HG02852 (cell line): Measurements from ENCODE around the gene POM121C.
"Not testable (repeated sequence)": the region's sequence is repeated elsewhere in the genome, so short reads cannot be mapped to it uniquely, and the experiment has no call there.

Experiments used
- ATAC-seq: cut with Tn5 transposase; IDR thresholded peaks from one replicate; pipeline ENCODE4 v1.9.1; 2021; ENCODE audit warnings: mild to moderate bottlenecking, moderate library complexity; ENCODE audit not compliant: unreplicated experiment

Gene POM121C

GRCh38 chr7:75439000-75439399, 47.1 kb downstream of the POM121C start:
- not testable (repeated sequence) for ATAC-seq

- ATAC-seq: not testable (repeated sequence)
These were observed 62.6 kb downstream of the POM121C start for GRCh38 chr7:75423481-75423880.

DNA sequence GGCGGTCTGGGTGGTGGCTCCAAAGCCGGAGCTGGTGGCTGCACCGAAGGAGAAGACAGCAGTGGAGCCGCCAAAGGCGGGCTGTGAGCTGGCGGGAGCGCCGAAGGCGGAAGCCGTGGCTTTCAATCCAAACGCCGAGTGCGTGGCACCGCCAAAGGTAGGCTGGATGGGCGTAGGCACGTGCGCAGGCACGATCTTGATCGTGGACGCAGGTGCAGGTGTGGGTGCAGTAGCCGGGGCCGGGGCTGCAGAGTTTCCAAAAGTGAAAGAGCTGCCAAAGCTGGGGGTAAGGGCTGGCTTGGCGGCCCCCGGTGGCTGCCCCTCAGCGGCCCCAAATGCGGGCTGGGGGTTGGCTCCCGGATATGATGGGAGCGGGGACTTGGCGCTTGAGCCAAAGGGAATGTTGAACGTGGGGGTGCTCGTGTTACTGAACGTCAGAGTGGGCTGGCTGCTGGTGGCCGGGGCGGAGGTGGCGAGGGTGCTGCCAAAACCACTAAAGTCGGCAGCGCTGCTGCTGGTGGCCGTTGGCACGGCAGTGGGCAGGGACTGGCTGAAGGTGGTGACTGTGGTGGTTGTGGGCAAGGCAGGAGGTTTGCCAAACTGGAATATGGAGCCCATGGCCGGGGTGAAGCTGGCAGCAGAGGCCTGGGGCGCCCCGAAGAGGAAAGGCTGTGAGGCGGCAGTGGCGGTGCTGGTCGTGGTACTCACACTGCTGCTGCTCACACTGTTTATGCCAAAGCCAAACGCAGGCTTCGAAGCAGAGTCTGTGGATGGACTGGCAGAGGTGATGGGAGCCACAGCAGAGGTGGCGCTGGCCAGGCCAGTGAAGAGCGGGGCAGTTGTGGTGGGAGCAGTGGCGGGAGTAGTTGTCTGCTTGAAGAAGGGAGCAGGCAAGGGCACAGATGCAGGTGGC, 64.0 kb downstream of the POM121C start:
- not testable (repeated sequence) for ATAC-seq

DNA sequence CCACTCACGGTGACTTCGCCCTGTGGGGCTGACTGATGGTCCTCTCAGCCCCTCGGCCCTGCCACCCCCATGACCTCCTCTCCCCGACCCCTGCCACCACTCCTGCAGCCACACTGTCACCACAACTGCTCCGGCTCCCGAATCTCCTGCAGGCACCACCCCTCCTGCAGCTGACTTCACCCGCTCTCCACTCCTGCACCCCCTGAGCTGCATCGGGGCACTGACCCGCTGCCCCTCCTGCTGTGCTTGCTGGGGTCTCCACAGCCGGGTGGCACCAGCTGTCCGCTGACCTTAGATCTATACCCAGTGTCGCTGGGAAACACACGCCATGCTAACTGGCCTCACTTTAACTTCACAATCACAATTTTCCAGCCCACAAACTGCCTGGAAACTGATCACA, 65.9 kb downstream of the POM121C start:
- ATAC-seq: not testable (repeated sequence)

DNA sequence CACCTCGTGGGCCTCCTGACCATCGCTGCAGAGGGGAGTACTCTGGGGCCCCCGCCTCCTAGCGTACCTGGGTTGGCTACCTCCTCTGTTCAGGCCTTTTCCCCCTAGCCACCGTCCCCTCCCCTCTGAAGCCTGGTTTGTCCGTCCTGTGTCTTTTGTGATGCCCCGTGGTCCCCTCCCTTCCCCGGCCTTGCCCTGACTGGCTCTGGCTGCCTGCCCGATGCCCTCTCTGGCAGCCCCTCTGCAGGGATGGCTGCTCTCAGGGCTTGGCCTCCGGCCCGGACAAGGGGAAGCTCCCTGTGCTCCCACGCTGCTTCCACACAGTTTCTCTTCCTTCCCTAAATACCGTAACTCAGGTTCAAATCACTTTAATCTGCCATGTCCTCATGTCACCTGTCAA, 66.4 kb downstream of the POM121C start:
- not testable (repeated sequence) for ATAC-seq

DNA sequence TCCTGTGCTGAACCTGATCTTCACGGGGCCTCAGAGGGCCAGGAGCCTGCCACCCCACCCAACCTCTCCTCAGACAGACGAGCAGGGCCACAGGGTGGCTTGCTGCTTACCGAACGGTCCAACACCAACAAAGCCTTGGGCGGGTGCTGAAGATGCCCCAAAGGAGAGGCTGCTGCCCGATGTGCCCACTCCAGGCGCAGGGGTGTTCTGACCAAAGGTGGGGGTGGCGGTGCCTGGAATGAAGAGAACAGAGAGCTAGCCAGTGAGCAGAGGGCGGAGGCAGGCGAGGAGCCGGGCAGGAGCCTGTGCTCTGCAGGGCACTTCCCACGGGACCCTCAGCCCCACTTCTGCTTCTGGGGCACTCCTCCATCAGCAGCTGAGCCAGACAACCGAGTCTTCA, 66.9 kb downstream of the POM121C start:
- ATAC-seq: not testable (repeated sequence)

DNA sequence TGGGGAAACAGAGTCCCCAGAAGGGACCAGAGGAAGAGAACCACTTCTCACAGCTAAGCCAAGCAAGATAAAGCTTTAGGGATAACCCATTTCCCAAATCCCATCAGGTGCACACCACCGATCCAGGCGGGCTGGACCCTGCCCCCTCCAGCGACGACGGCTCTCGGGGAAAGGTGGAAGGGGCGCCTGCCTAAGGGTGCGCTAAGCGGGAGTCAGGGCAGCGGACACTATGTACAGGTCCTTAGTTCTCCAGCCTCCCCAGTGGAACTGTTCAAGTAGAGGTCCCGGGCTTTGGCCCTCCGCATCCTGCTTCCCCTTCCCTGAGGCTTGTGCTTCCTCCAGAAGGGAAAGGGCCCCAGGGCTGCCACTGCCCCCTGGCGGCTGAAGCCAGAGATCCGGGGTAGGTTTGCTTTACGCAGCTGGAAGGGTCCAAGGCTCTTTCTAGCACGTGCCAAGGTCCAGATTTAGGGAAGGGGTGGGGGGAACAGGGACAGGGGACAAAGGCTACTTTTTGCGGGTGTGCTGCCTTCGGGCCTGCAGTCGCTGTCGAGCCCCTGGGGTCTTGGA, 67.7 kb downstream of the POM121C start:
- ATAC-seq: not testable (repeated sequence)

DNA sequence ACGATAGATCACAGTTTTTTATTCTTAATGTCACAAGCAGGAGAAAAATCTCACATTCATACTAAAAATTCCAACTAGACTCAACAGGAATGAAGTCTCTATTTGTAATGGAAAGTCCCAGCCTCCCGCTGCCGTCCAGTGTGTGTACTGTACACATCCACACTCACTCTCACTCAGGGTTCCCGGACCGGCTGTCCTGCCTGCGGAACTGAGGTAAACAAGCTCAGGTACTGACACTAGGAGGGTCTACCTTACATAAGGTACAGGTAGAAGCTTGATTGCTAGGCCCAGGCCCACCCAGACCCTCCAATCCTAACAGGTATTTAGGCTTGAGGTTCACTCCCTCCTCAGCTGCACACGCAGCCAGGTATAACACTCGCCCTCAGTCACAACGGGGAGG, 69.3 kb downstream of the POM121C start:
- not testable (repeated sequence) for ATAC-seq

DNA sequence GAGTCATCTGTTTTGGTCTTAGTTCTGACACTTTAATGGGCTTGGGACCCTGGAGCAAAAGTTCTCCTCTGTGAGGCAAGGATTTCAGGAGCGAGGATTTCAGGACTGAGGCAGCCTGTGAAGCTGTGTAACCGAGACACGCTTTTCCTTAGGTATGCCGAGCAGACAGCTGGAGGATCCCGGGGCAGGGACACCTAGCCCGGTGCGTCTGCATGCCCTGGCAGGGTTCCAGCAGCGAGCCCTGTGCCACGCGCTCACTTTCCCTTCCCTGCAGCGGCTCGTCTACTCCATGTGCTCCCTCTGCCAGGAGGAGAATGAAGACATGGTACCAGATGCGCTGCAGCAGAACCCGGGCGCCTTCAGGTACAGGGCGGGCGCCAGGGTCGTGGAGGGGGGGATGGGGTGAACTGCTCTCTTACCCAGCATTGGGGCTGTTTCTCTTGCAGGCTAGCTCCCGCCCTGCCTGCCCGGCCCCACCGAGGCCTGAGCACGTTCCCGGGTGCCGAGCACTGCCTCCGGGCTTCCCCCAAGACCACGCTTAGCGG, 70.2 kb downstream of the POM121C start:
- ATAC-seq: not testable (repeated sequence)

GRCh38 chr7:75415428-75415817, 70.7 kb downstream of the POM121C start:
- not testable (repeated sequence) for ATAC-seq

DNA sequence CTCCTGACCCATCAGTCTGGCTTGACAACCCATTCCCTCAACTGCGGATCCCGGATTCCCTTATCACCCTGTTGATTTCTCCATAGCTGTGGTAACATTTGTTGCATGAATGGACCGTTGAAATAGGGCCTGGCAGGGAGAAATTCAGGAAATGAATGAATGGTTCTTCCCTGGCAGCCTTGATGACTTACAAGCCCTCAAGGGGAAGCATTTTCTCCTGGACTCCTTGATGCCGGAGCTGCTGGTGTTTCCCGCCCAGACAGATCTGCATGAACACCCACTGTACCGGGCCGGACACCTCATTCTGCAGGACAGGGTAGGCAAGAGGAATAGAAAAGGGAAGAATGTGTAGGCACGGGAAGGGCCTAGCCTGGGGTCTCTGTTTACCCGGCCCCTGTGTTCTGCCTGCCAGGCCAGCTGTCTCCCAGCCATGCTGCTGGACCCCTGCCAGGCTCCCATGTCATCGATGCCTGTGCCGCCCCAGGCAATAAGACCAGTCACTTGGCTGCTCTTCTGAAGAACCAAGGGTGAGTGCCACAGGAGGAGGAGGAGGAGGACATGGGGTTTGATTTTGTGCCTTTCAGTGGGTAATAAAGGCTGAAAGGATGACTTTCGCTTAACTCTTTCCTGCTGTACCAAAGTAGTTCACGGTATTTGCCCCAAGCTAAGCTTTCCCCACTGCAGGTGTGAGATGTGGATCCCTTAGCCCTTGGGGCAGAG, 71.2 kb downstream of the POM121C start:
- ATAC-seq: not testable (repeated sequence)

DNA sequence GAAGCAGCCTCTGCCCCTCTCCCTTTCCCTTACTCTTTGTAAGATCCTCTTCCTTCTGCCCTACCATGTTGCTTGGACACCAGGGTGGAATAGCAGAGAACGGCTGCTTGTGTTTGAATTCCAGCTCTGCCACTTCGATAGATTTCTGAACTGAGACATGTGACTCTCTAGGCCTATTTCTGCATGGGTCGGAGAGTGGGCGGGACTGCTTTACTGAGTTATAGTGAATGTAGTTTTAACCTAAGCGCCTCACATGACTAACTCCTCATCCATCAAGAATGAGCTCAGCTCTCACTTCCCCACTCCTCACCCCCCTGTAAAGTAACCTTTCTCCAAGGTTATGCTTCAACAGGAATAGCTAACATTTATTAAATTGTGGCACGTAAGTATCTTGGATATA, 71.9 kb downstream of the POM121C start:
- not testable (repeated sequence) for ATAC-seq

DNA sequence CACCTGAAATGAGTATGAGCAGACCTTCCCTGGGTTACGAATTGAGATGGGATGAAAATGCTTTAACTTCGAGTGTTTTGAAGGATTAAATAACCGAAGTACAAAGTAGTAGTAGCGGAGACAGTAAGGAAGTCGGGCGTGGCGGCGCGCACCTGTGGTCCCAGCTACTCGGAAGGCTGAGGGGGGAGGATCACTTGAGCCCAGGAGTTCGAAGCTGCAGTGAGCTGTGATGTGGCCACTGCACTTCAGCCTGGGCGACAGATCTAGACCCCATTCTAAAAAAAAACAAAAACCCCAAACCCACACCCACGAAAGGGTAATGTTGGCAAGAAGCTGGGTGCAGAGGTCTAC, 75.3 kb downstream of the POM121C start:
- peak; percentile 18 for ATAC-seq

DNA sequence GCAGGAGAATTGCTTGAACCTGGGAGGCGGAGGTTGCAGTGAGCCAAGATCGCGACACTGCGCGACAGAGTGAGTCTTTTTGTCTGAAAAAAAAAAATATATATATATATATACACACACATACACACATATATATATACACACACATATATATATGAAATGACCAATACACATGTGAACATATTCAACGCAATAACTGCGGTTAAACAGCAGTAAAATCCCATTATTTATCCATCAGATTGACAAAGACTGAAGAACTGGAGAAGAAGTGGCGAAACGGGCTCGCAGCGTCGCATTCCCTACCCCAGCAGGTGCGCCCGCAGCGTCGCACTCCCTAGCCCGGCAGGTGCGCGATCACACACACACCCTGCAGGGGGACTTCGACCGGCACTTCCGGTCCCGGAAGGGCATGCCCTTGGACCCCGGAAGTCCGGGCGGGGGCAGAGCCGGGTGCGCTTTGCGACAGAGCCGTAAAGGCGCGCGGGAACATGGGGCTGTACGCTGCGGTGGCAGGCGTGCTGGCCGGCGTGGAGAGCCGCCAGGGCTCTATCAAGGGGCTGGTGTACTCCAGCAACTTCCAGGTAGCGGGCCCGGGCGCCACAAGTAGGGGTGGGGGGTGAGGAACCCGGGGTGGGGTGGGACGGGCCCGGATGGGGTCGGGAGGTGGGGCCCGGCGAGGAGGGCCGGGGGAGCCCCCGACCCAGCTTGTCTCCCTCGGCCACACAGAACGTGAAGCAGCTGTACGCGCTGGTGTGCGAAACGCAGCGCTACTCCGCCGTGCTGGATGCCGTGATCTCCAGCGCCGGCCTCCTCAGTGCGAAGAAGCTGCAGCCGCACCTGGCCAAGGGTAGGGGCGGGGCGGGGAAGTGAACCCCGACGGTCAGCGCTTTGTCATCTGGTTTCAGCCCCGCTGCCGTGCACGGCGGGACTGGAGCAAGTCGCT, 75.9 kb downstream of the POM121C start:
- ATAC-seq: peak; percentile 89

DNA sequence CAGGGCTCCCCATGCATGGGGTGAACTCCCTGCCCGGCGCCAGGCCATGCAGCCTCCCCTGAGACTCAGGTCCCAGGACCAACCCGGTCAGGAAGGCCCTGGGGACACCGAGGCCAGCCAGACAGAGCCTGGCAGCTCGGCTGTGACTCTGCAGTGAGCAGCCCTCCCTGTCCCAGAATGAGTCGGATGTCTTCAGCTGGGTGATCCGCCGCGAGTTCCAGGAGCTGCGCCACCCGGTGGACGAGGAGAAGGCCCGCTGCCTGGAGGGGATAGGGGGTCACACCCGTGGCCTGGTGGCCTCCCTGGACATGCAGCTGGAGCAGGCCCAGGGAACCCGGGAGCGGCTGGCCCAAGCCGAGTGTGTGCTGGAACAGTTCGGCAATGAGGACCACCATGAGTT, 81.4 kb downstream of the POM121C start:
- ATAC-seq: not testable (repeated sequence)

DNA sequence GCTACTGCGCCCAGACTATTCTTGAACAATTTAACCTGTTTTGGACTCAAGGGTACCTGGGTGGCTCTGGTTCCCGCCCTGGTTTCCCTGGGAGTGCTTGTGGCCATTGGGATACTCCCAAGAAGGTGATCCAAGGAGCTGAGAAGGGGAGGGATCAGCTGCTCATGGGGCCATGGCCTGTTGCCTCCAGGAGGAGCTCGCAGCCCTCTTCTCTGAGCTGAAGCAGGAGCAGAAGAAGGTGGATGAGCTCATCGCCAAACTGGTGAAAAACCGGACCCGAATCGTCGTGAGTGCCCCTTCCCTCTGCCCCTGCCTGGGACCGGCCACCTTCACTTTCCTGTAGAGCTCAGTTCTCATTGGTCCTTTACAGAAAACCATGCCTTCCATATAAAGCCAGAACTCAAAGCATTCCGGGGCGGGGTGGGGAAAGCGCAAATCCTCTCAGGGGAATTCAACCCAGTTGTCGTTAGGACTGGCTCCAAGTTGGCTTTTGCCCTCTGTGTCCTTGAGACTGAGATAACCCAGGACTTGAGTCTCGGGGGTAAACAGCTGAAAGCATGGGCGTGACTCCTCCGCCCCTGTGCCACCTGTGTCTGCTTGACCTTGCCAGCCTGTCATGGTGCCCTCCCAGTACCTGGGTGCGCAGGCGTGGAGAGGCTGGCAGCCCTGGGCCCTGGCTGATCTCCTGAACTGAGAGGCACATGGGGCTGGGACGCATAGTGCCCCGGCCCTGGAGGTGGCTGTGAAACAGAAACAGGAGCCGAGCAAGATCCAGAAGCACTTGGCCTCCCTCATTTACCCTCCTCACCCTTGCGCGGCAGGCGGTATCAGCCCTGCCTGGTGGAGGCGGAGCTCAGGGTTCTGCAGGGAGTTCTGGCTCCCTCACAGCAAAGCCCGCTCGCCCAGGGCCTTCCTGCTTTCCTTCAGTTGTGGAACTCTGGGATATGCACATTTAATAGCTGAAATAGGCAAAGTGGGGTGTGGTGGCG, 82.3 kb downstream of the POM121C start:
- ATAC-seq: not testable (repeated sequence)

GRCh38 chr7:75400575-75400974, 85.5 kb downstream of the POM121C start:
- ATAC-seq: not testable (repeated sequence)

DNA sequence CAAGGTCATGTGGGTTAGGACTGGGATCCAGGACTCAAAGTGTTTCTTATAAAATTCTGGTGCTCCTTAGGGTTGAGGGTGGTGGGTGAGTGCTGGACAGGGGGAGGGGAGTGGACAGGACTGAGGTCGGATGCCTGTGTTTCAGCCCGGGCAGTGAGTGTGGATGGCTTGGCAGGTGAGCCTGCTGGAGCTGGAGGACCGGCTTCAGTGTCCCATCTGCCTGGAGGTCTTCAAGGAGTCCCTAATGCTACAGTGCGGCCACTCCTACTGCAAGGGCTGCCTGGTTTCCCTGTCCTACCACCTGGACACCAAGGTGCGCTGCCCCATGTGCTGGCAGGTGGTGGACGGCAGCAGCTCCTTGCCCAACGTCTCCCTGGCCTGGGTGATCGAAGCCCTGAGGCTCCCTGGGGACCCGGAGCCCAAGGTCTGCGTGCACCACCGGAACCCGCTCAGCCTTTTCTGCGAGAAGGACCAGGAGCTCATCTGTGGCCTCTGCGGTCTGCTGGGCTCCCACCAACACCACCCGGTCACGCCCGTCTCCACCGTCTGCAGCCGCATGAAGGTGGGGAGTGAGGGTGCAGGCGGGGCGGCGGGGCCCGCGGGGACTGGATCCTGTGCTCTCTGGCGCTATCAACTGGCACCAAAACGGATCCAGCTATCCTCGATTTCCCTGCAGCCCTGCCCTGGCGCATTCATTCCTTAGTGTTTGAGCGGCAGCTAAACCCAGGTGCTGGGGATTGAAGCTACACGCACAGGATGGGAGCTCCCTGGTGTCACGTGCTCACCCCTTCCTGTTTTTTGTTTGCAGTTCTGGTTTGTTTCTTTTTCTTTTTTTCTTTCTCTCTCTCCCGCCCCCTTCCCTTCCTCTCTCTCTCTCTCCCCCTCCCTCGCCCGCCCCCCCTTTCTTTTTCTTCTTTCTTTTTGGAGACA, 87.1 kb downstream of the POM121C start:
- ATAC-seq: not testable (repeated sequence)
